Epithelial cell of esophagus (primary cell): Measurements from ENCODE around the gene MEGF8.

Experiments used
- DNase-seq: peaks from one replicate; pipeline ENCODE4 v3.0.0; 2010; ENCODE audit warnings: low read depth
- H3K4me3 ChIP-seq: 2 replicates; pipeline ENCODE4 v1.5.1; 2011; ENCODE audit warnings: mild to moderate bottlenecking, low read length, control low read depth
- CTCF ChIP-seq: IDR thresholded peaks from 2 replicates; pipeline ENCODE4 v1.5.1; 2011; ENCODE audit warnings: low read depth, mild to moderate bottlenecking, low read length, control low read depth, inconsistent platforms; ENCODE audit not compliant: insufficient read depth; ENCODE audit errors: missing control alignments

The MEGF8 gene

GRCh38 chr19:42279155-42279901 lies 46.1 kb upstream of the MEGF8 start:
- TF ChIP-seq CTCF, result no peak
- H3K4me3 ChIP-seq, result peak overlapping the region; percentile 76
- DNase-seq, result no peak

- TF ChIP-seq CTCF, result peak; percentile 63
- DNase-seq, result peak; percentile 86
- peak overlapping the region; percentile 76 for H3K4me3 ChIP-seq
Measured at GRCh38 chr19:42279902-42280814, 45.3 kb upstream of the MEGF8 start.

GRCh38 chr19:42280815-42281145 lies 44.7 kb upstream of the MEGF8 start:
- no peak for DNase-seq
- peak overlapping the region; percentile 76 for H3K4me3 ChIP-seq
- TF ChIP-seq CTCF, result no peak

- no peak for TF ChIP-seq CTCF
- peak overlapping the region; percentile 76 for H3K4me3 ChIP-seq
- peak; percentile 79 for DNase-seq
Measured at GRCh38 chr19:42281146-42281826, 44.1 kb upstream of the MEGF8 start.

- DNase-seq, result no peak
- no peak for TF ChIP-seq CTCF
- peak overlapping the region; percentile 76 for H3K4me3 ChIP-seq
Measured at GRCh38 chr19:42281827-42282762, 43.3 kb upstream of the MEGF8 start.

GRCh38 chr19:42282819-42283187 lies 42.6 kb upstream of the MEGF8 start:
- no peak for DNase-seq
- peak overlapping the region; percentile 30 for H3K4me3 ChIP-seq
- no peak for TF ChIP-seq CTCF
